ENCODE data around the gene CHRM3.
"Not testable (repeated sequence)": the region's sequence is repeated elsewhere in the genome, so short reads cannot be mapped to it uniquely, and the experiment has no call there.

CHRM3 gene

DNA sequence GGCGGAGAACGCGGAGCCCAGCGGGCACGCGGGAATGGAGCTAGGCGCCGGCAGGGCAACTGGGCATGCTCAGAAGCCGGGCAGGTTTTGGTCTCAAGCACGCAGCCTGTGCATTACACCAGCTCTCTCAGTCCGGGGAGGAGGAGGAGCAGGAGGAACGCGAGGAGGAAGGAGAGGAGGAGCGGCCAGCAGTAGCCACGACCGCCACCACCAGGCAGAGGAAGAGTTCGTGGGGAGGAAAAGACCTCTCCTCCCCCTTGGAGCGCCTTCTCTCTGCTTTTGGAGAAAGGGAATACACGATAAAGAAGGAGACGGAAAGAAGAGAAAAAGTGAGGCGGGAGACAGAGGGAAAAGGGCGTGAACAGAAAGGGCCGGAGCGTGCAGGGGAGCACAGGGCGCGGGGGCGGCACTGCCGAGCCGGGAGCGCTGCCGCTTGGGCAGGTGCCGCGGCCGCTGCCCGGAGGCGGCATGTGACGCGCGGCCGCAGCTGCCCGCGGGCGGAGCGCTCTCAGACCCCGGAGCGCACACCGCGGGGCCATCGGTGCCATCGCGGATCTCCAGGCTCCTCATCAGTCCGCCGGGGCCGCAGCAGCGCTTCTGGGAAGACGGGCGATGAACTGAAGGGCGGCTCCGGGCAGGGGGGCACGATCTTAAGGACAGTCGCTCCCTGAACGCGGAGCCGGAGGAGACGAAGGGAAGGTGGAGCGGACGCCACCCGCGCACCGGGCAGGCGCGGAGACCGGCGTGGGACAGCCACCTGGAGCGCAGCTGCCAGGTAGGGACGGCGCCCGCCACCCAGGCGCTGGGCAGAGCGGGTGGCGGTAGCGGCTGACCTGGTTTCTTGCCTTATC lies at the start of gene CHRM3:
Gene CHRM3, plus strand, starts transcription at position 116 of the 851 bp plus-strand sequence. CDS start 520,884 bp downstream, outside the sequence.
- DNase-seq: peak; percentile 42

DNA sequence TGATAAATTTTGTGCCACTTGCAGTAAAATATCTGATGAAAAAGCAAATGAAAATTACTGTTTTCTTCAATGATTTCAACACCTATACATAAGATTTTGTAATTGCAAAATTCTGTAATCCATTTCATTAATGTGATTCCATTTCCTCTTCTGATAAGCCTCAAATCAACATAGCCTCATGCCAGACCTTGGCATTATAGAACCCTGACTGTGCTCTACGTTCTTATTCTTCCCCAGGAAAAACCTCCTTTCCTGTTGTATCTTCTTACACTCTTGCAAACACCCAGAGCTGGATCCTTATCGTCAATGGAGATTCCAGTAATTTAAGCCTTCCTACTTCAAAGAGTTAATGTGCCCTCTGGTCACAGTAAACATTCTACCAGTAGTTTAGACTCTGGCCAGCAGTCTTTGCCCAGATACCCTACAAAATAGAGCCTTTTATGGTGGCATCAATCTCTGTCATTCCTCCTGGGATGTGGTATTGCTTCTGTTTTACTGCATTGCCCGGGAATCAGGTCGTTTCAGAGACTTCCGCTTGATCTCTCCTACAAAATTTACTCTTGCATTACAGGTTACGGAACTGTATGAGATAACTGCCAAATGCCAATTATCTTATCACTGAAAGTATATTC lies 48.5 kb upstream of the CHRM3 start:
- no peak for DNase-seq

DNA sequence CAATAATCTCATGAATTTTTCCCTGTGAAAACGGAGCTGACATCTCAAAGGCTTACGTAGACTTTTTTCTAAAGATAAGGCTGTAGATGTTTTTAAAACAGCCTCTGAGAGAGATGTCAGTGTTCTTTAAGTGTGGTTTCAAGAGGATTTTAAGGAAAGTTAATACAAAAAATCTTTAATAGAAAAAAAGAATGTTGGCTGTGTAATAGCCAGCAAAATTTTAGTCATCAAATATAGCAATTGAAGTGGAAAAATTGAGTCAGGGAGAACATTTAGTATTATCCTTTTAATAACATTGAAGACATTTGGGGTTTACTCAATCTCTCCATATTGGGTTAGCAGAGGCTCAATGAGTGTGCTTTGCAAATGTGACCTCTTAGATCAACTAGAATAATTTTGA lies 38.6 kb upstream of the CHRM3 start:
- no peak for DNase-seq

DNA sequence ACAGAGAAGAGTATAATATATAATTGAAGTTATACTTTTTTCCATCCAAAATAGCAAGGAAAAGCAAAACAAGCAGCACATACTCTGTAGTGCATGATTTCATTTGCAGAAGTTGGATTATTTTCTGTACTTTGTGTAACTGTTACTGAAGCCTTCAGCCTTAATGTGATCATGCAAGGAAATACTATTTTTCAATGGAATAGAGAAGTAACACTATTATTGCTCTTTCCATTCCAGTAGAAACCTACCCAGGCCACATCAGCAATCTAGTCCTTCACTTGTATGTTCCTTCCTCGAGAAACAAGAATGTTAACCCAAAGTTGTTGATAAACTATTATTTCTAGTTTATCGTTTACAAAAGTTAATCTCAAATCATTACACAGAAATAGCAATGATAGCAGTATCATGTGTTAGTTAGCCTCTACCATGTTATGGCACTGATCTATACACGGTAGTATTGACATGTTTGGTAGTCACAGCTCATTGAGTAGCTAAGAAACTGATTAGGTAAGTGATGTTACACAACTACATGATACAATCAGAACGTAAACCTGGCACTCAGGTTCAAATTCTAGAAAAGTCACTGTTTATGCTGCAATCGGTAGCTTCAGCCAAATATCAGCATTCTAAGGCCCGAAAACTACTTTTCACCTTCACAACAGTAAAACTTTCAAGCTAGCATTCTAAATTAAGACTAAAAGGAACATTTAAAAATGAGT lies 37.6 kb upstream of the CHRM3 start:
- no peak for DNase-seq

DNA sequence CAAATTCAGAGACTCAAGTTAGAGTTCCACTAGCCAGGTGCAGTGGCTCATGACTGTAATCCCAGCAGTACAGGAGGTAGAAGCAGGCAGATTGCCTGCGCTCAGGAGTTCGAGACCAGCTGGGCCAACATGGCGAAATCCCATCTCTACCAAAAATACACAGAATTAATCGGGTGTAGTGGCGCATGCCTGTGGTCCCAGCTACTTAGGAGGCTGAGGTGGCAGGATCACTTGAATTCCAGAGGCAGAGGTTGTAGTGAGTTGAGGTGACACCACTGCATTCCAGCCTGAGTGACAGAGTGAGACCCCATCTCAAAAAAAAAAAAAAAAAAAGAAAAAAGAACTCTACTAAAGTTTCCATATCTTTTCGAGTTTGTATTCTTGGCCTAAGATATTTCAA lies 36.7 kb upstream of the CHRM3 start:
- DNase-seq: no peak

DNA sequence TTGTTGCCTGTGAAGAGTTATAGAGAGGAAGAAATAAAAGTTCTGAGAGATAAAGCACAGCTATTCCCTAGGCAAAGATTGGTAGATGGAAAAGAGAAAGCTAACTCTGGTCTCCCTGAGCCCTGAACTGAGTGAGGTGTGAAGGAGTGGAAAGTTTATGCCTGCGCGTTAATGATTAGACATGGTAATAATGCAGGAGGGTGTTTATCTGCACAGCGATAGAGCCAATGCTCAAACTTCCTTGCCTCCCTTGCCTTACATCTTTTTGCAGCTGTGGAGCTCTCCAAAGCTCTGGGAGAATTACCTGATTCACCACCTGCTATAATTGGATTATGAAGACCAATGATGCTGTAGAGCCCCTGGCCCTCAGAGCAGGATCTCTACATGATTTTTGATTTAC lies 32.8 kb upstream of the CHRM3 start:
- DNase-seq: no peak

DNA sequence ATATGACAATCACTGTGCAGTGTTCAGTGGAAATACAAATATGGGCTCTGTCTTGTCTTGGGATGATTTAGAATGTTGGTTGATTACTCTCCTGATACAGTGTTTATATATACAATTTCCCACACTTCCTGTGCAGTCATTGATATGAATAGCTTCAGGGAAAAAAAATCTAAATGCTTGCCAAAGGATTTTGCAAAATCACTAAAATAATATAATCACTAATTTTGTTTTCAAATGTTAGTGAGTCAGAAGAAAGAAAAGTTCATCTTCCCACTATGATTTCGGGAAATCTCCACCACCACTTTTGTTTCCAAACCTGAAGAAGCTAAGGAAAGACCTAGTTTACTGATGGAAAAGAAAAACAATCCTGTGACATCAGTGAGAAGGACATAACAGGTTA lies 32.1 kb upstream of the CHRM3 start:
- DNase-seq: no peak

DNA sequence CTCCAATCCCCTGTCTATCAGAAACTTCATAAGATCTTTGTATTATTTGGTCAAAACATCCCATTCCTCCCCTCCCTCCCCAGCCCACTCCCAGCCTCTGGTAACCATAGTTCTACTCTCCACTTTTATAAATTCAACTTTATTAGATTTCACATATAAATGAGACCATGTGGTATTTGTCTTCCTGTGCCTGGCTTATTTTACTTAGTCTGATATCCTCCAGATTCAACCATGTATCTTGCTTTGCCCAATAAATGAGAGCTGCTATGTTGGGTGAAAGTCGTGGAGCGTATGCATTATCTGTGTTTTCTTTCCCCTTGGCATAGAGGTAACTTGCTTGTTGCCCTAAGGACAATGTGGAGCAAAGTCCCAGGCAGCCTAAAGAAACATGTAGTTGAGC lies 28.5 kb upstream of the CHRM3 start:
- no peak for DNase-seq

DNA sequence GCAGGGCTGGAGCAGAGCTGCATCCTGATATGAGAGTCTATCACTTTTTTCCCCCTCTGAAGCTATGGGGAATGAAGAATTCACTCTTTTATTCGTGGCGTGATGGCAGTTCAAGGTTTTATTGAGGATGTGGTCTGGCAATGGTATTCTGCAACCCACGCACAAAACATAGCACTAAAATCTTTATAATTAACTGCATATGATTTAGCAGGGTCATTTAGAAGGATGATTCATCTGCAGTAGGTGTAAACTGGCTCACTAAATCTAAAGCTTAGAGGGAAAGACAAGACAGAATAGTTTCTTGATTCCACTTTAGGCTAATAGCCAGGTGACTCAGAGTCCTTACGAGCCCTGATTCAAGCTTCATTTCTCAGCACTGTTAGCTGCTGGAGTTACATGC lies 25.0 kb upstream of the CHRM3 start:
- peak; percentile 17 for DNase-seq

DNA sequence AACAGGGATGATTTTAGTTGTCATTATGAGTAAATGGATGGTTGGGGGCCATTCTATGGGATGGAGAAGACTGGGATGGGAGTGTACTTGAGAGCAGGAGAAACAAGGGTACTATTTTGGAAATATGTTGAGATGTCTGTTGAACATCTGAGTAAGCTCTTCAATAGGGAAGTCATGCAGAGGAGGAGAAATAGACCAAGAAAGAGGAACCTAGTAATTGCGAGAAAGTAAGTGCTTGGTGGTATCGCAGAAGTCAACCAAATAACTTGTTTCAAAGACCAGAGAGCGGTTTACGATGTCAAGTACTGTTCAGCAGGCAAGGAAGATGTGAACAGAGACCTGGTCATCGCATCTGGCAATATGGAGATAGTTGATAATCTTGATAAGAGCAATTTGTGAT lies 22.4 kb upstream of the CHRM3 start:
- no peak for DNase-seq

DNA sequence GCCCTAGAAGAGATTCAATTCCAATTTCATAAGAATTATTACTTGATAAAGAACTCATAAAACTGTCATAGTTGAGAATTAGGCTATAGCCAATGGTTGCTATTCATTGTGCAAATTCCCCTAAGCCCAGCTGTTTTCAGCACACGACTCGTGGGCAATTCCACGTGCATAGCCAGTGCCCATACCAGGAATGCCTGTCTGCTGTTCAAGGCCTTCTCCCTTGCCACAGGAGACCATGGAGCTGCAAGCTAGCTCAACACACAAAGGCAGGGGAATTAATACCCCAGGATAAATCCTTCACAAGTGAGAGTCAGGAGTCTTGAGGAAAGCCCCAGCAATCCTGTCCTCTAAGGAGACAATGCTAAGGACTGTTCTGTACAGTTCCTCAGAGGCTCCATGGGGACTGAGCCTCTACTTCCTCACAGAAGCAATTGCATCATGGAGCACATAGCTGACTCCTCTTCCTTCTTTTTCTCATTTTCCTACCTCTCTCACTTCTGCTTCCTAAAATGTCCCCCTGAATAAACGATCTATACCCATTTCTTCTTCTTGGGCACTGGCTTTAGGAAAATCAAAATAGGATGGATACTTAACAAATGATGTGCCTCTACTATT lies 19.1 kb upstream of the CHRM3 start:
- no peak for DNase-seq

DNA sequence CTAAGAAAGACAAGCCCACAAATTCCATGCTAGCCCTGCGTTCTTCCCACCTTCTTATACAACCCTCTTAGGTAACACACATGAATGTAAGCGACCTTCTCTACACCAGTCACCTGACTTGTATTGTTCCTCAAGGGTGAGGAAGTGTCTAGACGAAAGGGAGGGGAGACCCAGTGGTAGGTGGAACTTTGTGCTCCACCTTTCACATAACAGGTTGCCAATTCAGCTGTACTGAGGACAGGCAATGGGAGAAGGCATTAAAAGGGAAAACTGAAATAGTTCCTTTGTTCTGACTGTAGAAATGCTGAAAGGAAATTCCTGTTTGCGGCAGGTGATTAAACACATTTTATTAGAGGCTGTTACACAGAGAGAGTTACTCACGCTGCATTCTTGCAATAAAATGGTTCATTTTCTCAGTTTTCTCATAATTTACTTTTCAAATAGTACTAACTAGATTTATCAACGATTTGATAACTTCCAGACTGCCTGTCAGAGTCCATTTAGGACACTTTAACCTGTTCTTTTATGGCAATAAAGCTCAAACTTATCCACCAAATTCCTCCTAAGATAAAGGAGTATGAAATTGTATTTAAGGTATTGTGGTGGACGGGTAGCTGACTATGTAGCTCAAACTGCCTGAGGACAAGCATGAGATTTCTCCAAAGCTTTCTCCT lies 17.8 kb upstream of the CHRM3 start:
- DNase-seq: no peak

DNA sequence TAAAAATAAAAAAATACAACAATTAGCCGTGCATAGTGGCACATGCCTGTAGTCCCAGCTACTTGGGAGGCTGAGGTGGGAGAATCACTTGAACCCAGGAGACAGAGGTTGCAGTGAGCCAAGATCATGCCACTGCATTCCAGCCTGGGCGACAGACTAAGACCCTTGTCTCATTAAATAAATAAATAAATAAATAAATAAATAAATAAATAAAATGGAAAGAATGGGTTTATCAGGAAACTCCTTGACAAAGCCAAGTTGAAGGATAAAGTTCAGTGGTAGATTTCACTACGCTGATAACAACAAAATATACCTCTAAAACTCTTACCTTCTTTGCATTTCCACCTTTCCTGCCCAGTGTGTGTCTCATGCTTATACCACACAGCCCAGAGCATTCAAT lies 15.5 kb upstream of the CHRM3 start:
- DNase-seq: not testable (repeated sequence)

DNA sequence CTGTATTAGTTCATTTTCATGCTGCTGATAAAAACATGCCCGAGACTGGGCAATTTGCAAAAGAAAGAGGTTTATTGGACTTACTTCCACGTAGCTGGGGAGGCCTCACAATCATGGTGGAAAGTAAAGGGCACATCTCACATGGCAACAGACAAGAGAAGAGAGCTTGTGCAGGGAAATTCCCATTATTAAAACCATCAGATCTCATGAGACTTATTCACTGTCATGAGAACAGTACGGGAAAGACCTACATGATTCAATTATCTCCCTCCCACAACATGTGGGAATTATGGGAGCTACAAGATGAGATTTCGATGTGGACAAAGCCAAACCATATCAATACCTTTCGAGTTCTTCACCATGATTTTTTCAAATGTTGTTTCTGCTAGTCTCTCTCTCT lies 3.7 kb upstream of the CHRM3 start:
- DNase-seq: no peak

DNA sequence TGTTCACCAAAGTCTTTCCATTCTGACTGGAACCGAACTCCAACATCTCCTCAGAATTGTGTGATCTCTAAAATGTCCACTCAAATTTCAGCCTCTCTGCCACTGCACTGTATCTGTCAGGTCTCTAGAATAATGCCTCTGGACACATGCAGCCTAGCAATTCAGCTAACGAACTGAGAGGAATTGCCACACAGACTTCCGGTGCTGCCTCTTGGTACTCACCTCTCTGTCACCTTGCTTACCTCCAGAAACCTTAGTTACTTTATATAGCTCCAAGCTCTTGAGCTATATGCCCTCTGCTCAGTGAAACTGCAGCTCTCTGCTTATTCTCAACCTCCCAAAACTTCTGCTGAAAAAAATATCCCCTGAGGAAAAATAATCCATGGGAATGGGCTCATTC lies 2.7 kb upstream of the CHRM3 start:
- no peak for DNase-seq

DNA sequence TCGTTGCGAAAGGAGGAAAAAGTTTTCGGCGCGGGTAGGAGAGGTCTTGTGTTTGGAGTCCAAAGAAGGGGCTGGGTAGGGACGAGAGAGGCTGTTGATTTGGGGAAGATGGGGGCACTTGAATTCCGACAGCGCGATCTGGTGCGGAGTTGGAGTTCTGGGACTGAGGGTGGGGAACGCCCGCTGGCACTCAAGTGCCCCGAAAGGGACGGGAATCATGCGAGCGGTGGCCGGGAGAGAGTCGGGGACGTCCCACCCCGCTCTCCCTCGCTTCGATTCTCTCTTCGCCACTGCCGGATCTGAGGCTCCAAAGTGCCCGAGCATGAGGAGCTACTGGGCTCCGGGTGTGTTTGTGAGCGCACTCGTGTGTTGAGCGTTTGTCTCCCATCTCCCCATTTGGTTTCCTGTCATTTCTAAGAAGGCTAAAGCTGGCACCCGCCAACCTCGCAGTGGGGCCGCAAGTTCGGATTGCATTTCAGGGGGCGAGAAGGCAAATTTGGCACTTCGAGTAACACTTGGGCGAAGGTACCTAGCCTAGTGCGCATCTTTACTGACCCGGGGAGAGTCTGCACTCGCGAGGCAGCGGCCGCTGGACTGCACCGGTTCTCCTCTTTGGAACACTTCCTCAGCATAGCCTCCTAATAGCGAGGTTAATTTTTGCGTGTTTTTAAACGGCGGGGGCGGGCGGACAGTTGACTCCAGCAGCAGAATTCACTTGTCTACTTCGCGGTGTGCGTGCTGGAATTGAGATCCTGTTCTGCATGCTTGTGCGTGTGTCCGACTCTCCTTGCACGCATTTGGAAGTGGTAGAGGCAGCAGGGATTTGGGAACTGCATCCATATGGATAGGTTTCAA lies 1.2 kb downstream of the CHRM3 start:
- DNase-seq: no peak

DNA sequence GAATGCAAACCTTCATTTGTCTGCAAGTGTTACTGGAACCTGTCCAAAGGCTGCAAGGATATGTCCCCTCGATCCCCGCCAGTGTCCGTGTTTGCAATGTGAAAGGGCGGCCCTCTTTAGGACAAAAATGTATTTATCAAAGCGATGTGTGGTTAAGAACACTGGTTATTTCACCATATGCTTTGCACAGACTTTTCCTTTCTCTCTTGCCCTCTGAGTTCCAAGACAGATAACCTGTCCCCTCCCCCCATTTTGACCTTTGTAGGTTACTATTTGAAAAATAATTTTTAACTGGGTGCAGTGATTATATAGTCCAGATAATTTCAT lies 1.8 kb downstream of the CHRM3 start:
- no peak for DNase-seq

DNA sequence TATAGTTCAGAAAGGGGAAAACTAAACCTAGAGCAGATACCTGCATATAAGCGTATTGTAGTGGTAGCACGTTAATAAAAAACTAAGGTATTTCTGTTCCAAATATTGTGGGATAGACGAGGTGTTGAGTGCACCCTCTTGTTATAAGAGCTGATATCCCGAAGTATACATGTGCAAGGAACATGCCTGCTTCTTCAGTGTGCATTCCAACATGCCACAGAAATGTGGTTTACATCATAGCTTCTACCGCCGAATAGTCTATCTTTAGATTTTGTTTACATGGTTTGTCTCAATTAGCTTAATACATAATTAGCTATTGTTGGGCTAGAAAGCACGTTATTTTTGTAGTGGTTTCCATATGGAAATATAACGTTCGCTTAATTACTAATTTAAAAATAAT lies 2.2 kb downstream of the CHRM3 start:
- no peak for DNase-seq

DNA sequence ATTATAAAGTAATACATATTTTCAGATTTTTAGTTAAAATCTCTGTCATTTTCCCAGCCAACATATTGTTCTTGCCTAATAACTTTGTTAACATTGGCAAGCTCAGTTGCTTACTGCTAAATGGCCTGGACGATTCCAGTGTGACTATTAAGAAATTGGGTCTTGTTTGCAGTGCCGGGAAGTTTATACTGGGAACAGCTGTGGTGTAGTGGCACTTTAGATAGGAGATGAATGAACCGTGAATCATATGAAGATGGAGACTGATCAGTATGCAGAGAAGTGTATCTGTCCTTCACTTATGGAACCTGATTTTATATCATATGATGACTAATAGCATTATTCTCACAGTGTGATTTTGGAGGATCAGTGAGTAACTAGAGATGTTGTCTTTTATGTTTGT lies 3.3 kb downstream of the CHRM3 start:
- no peak for DNase-seq

DNA sequence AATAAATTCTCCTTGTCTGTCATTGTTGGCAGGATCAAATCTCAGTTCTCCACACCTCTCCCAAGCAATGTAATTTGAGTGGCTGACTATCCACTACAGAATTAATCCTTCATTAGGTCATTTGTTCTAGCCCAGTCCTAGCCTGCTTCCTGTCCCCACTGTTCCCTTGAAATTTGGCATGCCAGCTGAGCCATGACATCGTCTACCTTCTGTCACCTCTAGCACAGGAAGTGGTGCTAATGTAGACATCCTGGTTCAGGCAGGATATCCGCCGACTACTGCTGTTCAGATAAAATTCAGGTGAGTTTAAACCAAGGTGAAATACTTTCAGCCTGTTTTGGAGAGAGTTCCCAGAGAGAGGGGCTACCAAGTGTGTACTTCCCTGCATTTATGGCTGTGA lies 5.9 kb downstream of the CHRM3 start:
- no peak for DNase-seq

DNA sequence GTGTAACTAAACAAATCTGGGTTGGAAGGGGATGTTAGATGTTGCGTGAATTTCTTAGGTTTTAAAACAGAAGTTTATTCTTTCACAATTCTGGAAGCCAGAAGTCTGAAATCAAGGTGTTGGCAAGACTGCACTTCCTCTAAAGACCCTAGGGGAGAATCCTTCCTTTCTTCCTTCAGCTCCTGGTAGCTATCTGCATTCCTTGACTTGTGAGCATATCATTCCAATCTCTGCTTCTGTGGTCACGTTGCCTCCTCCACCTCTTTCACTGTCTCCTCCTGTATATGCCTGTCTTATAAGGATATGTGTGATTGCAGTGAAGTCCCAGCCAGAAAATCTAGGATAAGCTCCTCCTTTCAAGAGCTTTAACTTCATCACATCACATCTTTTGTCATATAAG lies 7.7 kb downstream of the CHRM3 start:
- no peak for DNase-seq

DNA sequence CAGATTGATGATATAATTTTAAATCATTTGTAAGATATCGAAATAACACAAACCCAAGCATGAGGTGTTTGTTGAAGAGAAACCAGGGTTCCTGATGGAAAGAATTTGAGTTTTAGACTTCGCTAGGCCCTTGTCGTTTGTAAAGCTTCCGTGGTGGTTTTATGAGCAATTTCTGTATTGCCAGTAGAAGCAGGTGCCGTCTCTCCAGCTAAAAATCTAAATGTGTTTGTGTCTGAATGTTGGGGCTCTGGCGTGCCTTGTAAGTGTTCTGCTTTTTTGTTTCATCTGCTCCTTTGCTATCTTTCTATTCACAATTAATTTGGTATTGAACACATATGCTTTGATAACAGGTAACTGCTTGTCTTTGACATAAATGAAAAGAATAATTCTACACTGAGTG lies 27.5 kb downstream of the CHRM3 start:
- DNase-seq: no peak
